C1 segment of cervical spinal cord (tissue), 14 donors: Measurements from ENCODE around the gene PRAMEF20.
"Not testable (repeated sequence)": the region's sequence is repeated elsewhere in the genome, so short reads cannot be mapped to it uniquely, and the experiment has no call there.

Experiments used
- DNase-seq, 14 donors: peaks; one replicate each; lab custom pipeline; 2025; lab: John Stamatoyannopoulos, UW

PRAMEF20 gene

DNA sequence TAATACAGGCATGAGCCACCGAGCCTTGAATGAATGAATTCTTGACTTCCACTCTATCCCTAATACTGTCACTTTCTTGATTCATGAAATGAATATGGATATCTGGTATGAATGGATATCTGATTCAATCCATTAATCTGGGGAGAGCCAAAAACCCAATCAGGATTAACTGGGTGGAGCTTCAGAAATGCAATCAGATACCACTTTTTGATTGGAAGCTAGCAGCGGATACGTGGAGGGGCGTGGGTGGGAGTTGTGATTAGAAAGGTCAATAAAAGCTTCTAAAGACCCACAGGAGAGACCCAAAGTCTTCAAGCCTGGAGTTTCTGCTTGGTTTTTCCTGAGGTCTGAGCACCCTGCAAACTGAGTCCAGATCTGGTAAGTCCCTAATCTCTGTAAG lies at the start of gene PRAMEF20:
Gene PRAMEF20, plus strand, starts transcription at position 301 of the 400 bp plus-strand sequence. CDS start 5,905 bp downstream, outside the sequence.
- DNase-seq, result not testable (repeated sequence)

DNA sequence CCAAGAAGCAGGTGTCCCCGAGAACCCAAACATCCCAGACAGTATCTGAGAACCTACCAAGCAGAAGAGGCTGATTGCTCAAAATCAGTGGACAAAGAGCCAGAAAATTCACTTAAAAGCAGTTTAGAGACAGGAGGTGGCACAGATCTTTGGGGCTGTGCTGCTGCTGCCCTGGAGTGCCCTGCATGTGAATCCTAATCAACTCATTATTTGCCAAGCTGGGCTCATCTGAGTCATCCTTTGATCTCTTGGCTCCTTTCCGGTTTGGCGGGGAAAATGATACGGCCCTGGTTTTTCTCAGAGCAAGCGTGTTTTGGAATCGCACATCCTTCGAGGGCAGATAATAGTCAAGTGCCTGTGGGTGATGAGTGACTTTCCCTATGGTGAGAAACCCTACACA lies 47.9 kb upstream of the PRAMEF20 start:
- not testable (repeated sequence) for DNase-seq

DNA sequence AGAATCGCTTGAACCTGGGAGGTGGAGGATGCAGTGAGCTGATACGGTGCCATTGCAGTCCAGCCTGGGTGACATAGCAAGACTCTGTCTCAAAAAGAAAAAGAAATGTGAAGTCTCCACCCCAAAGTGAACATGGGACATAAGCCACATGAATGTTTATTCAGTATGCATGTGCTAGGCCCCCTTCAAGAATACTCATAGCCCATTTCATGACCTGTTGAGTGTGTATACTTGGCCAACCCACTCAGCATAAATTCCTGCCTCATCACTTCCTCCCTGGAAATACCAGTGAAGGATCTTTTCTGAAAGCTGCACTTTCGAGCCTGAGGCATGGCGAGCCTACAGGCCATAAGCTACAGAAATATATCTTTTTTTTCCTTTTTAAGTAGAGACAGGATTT lies 45.3 kb upstream of the PRAMEF20 start:
- DNase-seq, result not testable (repeated sequence)

DNA sequence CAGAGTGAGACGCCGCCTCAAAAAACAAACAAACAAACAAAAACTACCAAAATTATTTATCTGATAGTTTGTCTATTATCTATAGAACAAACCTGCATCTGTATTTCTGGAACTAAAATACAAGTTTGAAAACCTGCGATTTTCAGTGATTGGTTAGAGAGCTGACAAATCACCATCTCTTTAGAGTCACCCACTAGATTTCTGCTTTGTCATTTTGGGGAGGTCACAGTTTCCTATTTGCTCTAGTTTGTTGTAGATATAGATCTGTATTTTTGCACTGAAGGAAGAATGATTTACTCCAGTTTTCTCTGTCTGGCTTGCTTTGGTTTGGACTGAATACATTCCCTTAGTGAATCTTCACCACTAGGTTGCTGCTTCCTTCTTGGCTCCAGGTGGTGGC lies 43.7 kb upstream of the PRAMEF20 start:
- DNase-seq, result not testable (repeated sequence)

DNA sequence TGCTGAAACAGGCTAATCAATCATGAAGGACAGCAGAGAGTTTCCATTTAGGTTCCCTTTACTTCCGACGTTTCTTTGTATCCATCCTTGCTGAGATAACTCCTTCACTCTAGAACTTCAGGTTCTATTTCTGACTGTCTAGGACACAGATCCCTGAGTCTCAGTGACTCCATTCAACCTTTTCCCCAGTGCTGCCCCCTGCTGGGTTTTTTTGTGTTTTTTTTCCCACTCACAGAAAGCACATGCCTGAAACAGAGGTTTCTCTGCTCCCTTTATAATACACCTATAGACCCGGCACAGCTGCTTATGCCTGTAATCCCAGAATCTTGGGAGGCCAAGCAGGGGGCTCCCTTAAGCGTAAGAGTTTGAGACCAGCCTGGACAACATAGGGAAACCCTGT lies 41.7 kb upstream of the PRAMEF20 start:
- DNase-seq, result peak in 1 of 14 donors; percentile 2

DNA sequence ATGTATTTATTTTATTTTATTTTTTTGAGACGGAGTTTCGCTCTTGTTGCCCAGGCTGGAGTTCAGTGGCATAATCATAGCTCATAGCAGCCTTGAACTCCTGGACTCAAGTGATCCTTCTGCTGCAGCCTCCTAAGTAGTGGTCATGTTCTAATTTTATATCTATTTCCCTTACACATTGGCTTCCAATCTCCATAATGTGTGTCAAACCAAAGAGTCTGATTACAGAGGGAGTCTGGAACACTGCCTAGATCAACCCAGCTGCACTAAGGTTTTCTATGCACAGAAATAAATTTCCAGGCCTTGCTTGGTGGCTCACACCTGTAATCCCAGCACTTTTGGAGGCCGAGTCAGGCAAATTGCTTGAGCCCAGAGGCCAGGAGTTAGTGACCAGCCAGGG lies 31.3 kb upstream of the PRAMEF20 start:
- DNase-seq, result not testable (repeated sequence)

DNA sequence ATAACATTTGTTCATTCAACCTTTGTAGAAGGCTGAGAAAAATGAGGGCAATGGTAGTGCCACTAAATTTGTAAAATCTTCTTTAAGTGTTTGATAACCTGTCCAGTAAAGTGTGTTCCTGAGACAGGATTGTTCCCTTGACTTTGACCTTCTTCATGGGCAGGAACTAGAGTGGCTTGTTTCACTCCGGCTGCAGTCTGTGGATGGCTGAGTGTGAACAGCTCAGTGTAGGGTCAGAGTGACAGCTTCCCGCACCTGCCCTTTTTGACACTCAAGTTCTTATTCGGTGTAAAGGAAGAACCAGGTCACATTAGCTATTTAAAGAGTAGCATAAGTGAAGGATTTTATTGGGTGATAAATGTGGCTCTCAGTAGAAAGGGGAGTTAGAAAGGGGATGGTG lies 29.9 kb upstream of the PRAMEF20 start:
- not testable (repeated sequence) for DNase-seq

DNA sequence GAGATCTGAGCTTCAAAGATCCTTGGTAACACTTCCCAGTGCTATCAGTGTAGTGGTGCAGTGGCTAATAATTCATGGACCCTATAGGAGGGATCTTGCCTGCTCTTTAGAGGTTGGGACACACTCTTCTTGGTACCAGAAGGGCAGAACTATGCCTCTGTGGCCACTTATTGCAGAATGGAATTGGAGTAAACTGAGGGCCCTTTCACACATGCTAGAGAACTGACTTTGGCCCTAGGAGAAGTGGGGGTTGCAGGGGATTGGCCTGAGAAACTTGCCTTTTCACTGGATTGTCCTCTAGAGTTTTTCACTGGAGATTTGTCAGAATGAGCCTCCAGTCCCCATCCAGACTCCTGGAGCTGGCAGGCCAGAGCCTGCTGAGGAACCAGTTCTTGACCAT lies 20.9 kb upstream of the PRAMEF20 start, which contains the start of gene PRAMEF17:
Gene PRAMEF17, plus strand, starts transcription at position 301 of the 400 bp plus-strand sequence. Its CDS starts 26 bp downstream, at position 327.
- DNase-seq, result not testable (repeated sequence)

DNA sequence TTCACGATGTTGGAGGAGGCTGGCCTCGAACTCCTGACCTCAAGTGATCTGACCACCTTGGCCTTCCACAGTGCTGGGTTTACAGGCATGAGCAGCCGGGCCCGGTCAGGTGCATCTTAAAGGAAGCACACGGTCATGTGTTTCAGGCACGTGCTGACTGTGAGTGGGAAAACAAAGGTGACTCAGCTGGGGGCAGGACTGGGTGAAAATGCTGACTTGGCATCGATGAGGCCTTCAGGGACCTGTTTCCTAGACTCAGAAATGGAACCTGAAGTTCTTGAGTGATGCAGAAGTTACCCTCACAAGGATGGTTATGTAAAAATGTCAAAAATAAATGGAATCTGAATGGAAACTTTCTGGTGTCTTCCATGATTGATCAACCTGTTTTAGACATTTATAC lies 17.2 kb upstream of the PRAMEF20 start:
- DNase-seq, result not testable (repeated sequence)

DNA sequence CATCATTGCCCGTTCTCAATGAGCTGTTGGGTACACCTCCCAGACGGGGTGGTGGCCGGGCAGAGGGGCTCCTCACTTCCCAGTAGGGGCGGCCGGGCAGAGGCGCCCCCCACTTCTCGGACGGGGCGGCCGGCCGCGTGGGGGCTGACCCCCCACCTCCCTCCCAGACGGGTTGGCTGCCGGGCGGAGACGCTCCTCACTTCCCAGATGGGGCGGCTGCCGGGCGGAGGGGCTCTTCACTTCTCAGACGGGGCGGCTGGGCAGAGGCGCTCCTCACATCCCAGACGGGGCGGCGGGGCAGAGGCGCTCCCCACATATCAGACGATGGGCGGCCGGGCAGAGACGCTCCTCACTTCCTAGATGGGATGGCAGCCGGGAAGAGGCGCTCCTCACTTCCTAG lies 15.5 kb upstream of the PRAMEF20 start:
- DNase-seq, result not testable (repeated sequence)

DNA sequence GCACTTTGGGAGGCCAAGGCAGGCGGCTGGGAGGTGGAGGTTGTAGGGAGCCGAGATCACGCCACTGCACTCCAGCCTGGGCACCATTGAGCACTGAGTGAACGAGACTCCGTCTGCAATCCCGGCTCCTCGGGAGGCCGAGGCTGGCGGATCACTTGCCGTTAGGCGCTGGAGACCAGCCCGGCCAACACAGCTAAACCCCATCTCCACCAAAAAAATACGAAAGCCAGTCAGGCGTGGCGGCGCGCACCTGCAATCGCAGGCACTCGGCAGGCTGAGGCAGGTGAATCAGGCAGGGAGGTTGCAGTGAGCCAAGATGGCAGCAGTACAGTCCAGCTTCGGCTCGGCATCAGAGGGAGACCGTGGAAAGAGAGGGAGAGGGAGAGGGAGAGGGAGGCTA lies 14.9 kb upstream of the PRAMEF20 start:
- DNase-seq, result not testable (repeated sequence)

DNA sequence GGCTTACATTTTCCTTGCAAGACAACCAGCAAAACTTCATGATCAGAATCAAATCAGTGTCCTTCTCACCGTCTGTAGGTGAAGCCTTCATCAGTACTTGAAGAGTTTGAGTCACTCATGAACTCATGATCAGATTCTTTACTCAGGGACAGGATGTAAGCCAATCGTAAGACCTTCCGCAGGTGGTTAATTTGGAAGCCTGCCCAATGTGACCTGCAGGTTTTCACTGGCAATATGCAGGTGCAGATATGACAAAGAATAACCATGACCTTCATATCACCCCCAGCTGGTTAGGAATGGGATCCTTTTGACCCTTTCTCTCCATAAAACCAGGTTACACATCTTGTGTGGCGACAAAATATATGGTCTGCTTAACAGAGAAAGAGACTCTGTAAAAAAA lies 2.4 kb upstream of the PRAMEF20 start:
- DNase-seq, result no peak

DNA sequence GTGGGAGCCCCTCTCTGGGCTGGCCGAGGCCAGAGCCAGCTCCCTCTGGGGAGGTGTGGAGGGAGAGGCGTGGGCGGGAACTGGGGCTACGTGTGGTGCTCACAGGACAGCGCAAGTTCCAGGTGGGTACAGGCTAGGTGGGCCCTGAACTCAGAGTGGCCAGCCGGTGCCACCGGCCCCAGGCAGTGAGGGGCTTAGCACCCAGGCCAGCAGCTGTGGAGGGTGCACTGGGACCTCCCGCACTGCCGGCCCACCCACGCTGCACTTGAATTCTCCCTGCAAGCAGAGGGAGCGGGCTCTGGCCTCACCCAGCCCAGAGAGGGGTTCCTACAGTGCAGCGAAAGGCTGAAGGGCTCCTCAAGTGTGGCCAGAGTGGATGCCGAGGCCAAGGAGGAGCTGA lies 20.2 kb downstream of the PRAMEF20 start:
- no peak for DNase-seq

DNA sequence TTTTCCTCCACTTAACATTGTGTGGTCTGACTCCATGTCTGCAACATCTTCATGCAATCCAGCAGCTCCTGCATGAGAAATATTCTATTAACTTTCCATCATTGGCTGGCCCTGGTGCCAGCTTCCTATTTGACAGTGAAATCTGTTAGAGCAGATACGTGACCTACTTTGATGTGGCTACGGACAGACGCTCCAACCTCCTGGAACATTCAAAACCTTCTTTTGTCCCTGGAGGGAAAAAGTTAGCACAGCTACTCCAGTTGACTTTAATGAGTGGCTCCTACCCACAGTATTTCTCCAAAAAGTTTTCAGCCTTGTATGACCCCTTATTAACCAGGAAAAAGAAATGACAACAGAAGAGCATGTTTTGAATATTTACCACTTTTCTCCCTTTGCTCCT lies 22.0 kb downstream of the PRAMEF20 start:
- DNase-seq, result no peak

DNA sequence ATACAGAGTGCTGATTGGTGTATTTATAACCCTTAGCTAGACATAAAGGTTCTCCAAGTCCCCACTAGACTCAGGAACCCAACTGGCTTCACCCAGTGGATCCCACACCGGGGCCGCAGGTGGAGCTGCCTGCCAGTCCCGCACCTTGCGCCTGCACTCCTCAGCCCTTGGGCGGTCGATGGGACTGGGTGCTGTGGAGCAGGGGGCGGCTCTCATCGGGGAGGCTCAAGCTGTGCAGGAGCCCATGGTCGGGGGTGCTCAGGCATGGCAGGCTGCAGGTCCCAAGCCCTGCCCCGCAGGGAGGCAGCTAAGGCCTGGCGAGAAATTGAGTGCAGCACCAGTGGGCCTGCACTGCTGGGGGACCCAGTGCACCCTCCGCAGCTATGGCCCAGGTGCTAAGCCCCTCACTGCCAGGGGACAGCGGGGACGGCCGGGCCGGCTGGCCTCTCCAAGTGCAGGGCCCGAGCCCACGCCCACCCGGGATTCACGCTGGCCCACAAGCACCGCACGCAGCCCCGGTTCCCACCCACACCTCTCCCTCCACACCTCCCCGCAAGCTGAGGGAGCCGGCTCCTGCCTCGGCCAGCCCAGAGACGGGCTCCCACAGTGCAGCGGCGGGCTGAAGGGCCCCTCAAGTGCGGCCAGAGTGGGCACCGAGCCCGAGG lies 23.6 kb downstream of the PRAMEF20 start:
- DNase-seq, result not testable (repeated sequence)

DNA sequence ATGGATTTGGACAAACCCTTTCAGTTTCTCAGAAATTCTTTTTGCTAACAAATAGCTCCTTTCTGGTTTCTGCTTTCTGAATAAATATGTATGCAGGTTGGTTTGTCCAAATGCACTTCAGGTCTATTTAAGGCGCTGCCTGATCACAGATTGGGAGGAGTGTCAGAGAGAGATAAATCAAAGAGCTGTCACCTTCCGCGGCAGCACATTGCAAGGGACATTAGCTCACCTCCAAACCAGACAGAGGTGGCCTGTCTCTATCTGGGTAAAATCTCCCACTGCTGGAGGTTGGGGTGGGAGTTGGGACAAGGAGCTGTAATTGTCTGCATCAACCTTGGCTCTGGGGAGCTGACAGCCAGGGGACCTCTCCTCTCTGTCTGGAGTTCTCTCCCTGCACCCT lies 25.2 kb downstream of the PRAMEF20 start:
- DNase-seq, result no peak

DNA sequence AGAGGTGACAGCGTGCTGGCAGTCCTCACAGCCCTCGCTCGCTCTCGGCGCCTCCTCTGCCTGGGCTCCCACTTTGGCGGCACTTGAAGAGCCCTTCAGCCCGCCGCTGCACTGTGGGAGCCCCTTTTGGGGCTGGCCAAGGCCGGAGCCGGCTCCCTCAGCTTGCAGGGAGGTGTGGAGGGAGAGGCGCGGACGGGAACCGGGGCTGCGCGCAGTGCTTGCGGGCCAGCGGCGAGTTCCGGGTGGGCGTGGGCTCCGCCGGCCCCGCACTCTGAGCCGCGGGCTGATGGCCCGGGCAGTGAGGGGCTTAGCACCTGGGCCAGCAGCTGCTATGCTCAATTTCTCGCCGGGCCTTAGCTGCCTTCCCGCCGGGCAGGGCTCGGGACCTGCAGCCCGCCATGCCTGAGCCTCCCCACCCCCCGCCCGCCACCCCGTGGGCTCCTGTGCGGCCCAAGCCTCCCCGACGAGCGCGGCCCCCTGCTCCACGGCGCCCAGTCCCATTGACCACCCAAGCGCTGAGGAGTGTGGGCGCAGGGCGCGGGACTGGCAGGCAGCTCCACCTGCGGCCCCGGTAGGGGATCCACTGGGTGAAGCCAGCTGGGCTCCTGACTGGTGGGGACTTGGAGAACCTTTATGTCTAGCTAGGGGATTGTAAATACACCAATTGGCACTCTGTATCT lies 29.0 kb downstream of the PRAMEF20 start:
- not testable (repeated sequence) for DNase-seq

DNA sequence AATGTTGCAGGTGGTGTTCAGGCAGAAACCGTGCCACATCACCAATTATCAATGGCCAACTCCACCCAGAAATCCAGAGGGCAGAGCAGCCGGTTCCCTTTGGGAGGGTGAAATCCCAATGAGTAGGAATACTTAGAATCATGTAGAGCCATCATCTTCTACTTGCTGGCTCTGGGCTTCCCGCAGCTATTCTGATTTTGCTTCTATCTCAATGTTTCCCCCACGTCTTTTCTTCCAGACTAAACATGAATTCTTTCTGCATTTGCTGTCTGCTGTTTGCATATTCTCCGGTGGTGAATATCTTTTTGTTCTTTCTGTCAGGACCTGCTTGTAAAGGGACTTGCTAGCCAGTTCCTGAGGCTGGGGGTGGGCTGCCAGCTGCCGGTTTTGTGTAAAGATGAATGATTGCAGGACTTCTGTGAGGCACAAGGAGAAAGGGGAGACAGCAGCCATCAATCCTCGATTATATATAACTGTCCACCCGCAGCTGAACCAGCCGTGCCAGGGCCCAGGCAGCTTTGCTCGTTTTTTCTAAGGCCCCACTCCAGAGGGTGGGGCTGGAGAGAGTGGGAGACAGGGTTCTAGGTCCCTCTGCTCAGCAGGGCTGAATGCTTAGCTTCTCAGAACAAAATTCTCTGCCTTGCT lies 33.2 kb downstream of the PRAMEF20 start:
- DNase-seq, result no peak

DNA sequence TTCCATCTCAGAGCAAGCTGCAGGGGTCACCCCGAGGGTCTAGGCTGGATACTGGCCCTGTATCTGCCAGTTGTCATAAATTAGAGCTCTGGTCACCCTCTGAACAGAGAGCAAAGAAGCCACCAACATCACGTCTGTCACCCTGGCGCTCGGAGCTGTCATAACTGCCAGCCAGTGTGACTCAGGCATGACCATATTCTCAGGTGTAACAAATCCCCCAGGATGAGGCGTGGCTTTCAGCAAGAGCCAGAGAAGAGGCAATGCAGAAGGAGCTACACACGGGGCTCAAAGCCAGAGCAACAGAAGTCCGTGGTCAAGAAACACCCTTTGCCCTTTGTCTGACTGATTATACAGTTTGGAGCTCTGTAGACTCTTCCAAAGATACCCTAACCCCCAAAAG lies 40.0 kb downstream of the PRAMEF20 start:
- no peak for DNase-seq

DNA sequence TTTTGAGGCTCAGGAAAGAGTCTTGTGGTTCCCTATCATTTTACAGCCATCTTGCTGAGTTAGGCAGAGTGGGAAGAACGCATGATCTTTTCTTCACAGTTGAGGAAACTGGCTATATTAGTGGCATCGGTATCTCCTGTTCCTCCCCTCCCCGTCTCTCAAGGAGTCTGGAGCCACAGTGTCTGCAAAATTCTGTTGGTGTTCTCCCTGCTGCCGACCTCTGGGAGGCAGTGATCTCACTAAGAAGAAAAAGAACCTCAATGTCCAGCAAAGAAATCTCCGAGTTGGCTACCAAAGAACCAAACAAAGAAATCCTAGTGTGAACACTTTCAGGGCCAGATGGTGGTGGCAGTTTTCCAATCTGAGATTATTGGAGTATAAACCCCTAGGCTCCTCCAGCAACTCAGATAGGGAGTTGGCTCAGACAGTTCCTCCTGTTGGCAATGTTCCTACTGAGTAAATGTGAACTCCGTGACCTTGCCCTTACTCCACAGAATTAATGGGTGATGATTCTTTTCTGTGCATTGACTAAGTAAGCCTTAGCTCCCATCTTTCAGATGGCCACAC lies 41.2 kb downstream of the PRAMEF20 start:
- DNase-seq, result no peak

DNA sequence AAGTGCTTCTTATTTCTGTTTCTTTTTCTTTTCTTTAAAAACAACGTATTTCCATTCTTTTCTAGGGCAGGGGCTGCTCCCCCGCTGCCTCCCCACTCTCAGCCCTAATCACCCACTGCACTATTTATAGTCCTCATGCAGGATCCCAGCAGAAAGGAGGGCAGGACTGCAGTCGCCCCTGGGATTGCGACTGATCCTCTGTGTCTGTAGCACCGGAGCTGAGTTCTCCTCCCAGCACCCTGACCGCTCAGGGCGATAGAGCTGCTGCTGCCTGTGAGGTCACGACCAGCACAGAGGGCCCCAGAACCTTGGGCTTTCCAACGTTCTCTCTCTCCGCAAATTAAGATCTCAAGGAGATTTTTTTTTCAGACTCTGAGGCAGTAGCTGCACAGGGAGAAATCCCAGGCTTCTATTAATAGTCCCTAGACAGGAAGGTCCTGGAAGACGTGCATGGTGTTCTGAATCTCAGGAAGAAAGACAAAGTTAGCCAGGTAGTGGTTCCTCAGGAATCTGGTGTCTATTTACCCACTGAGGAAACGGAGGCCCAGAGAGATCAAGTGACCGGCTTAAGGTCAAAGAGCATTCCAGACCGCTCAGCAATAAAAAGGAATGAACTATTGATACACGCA lies 46.8 kb downstream of the PRAMEF20 start:
- DNase-seq, result no peak

DNA sequence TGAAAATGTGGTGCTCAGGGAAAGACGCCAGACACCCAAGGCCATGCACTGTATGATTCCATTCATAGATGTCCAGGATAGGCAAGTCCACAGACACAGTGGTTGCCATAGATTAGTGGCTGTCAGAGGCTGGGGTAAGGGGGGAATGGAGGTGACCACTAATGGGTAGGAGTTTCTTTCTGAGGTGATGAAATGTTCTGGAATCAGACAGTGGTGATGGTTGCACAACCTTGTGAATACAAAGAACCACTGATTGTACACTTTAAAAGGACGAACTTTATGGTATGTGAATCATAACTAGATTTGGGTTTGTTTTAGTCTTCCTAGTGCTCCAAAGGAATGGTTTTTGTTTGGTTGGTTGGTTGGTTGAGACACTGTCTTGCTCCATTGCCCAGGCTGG lies 51.7 kb downstream of the PRAMEF20 start:
- DNase-seq, result no peak
